Breast epithelium (tissue), 3 donors: Measurements from ENCODE around the gene GTF2F2.

Source experiments
- POLR2A ChIP-seq: fragments of 450-650 bp; IDR thresholded peaks from one replicate; pipeline ENCODE4 v1.6.1; 2016; ENCODE audit warnings: antibody characterized with exemption, mild to moderate bottlenecking, moderate library complexity
- POLR2AphosphoS5 ChIP-seq, 3 donors: sonication (generic); formaldehyde crosslinking; IDR thresholded peaks; one replicate each; pipeline ENCODE4 v1.6.1; 2017; ENCODE audit warnings: antibody characterized with exemption in 3 of 3
- TF ChIP-seq, protein P1 (sequence below), 3 donors: fragments of 450-650 bp; IDR thresholded peaks; one replicate each; pipeline ENCODE4 v1.5.1; 2016 to 2017; ENCODE audit warnings: antibody characterized with exemption in 3 of 3, mild to moderate bottlenecking in 3 of 3, moderate library complexity in 3 of 3

DNA sequence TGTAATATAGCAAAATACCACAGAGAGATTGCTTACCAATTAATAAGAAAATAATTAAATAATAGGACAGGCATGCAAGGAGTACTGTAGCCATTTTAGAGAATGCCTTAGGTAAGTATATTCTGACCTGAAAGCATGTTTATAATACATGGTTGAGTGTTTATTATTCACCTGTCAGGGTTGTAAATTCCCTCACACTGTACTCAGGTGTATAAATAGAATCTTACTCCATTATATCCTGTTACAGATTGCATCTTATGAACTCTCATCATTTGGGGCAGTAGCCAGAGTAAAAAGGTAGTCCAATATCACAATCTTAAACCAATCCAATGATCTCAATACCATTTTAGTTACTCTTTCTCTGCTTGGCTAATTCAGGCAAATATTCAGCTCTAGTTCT, 35.8 kb upstream of the GTF2F2 start:
- TF ChIP-seq, protein P1, sequence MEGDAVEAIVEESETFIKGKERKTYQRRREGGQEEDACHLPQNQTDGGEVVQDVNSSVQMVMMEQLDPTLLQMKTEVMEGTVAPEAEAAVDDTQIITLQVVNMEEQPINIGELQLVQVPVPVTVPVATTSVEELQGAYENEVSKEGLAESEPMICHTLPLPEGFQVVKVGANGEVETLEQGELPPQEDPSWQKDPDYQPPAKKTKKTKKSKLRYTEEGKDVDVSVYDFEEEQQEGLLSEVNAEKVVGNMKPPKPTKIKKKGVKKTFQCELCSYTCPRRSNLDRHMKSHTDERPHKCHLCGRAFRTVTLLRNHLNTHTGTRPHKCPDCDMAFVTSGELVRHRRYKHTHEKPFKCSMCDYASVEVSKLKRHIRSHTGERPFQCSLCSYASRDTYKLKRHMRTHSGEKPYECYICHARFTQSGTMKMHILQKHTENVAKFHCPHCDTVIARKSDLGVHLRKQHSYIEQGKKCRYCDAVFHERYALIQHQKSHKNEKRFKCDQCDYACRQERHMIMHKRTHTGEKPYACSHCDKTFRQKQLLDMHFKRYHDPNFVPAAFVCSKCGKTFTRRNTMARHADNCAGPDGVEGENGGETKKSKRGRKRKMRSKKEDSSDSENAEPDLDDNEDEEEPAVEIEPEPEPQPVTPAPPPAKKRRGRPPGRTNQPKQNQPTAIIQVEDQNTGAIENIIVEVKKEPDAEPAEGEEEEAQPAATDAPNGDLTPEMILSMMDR (IDR thresholded peaks at IDR 0.05) = no peak
- TF ChIP-seq POLR2AphosphoS5 (IDR thresholded peaks at IDR 0.05) (no peak), POLR2A (no peak)
